ENCODE data around the gene VPS39. TPM values are rescaled to one million over a fixed set of nuclear protein-coding genes. Genes with fewer than 3 reads are reported as not detected.

VPS39 gene
- total and polyA plus RNA-seq, 9 of the 15 experiments (the other 6 are each of a cell fraction or from before 2014, with no cell fraction given): 3.2 to 37.3 (median 21.8) TPM

GRCh38 chr15:42140383-42141070, 67.6 kb downstream of the VPS39 start:
- H3K9me1 ChIP-seq (ENCODE audit: control insufficient read depth, insufficient read depth, low read length): no peaks in the 10 kb centered on the region
- FAIRE-seq (no peak), DNase-seq (ENCODE audit: extremely low read depth in 1 of 4, low spot score in 3 of 4) (no peak), ATAC-seq (no peak)
- ChIA-PET POLR2A (no interaction called here), CTCF (ENCODE audit: low intra/inter-chr PET ratio) (interaction anchor here (0.6 kb wide), 1 partner anchor 55 kb away, joined by 4 read pairs; no protein-coding TSS in a partner anchor)
- no peak overlapping the region for H3K27ac ChIP-seq (ENCODE audit: extremely low read depth, low read depth, low read length)
- H4K20me1 ChIP-seq (replicated peaks; ENCODE audit: control insufficient read depth, insufficient read depth, low read length): no peaks in the 10 kb centered on the region
- no peaks in the 10 kb centered on the region for H3K9me3 ChIP-seq (replicated peaks; ENCODE audit: control insufficient read depth, insufficient read depth, low read depth, low read length)
- TF ChIP-seq ZNF766 (CRISPR knock-in tag; conservative IDR thresholded peaks at IDR 0.05): peak; percentile 83
- TF ChIP-seq, protein P1, sequence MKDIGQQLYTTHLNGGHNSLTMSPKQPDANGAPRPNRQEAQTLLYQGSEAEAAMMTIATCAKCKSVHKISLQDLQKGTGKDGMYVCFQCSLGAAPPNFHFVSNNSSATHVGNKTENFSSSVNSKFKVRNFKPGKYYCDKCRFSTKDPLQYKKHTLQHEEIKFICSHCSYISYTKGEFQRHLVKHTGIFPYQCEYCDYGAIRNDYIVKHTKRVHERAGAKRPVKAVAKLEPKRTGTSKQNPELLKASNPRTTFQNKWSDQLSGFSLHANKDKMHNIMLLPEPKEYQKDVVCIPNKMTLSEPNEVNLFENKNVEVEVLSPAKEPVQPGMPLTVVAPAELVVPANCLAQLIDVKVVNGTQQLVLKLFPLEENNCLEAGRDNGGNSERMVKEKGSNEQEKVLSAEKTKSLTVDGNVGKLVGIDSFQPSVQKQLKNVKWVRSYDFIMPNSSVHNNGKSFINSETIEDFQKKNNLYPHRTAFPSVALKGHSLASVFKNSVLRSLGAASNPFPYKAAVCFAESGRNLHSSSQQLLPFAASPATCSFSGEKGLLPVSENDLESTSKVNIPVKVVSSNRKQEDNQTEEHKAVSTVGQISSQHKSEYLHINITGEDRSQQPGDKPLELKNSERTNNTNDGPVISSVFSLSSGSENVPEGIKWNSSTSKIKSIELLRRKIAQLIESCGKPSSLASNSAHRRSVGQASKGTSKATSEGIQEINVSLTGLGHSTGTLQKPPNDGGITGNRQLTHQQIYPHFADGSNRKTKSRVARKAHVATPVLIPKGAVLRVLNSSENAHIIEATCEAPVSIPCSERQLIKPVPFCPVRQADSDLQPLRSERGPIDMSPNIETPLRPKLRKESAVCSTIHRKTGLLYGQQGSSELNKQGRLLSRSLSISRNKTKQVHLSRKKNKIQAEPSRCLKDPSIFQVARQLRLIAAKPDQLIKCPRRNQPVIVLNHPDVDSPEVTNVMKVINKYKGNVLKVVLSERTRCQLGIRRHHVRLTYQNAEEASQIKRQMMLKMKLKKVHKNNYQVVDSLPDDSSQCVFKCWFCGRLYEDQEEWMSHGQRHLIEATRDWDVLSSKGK (CRISPR knock-in tag; IDR thresholded peaks at IDR 0.05): no peak
- TF ChIP-seq MAFF (IDR thresholded peaks at IDR 0.05; ENCODE audit: low read length): no peak
- no peak for TF ChIP-seq RBM15 (IDR thresholded peaks at IDR 0.05; ENCODE audit: insufficient read depth, low read length)
- no peaks in the 10 kb centered on the region for H3K79me2 ChIP-seq (ENCODE audit: control insufficient read depth, insufficient read depth, low read length)
- no peak overlapping the region for H3K9ac ChIP-seq (ENCODE audit: insufficient read depth in 1 of 2, low read depth in 2 of 2, low read length in 2 of 2)
- intact Hi-C loops (cut with micrococcal nuclease): no loop called here
- 2% methylated on average over 8 of the region's 8 CpGs for WGBS (ENCODE audit: insufficient coverage, low coverage, missing lambda C conversion rate)
- no peak overlapping the region for H3K4me3 ChIP-seq
- peaks cover 17 to 56% of the 10 kb centered on the region in 2 experiments; a peak in 4 of 5 replicates for H3K27me3 ChIP-seq (ENCODE audit: control insufficient read depth in 2 of 2, insufficient read depth in 2 of 2, low read length in 2 of 2)
- in situ Hi-C loops (cut with MboI): loop anchor here (10.0 kb wide), 1 partner anchor 244 kb away; no protein-coding TSS in a partner anchor
- BruUV-seq (replicated peaks): no TSS peak
- H2AFZ ChIP-seq (ENCODE audit: low read depth, low read length): no peak overlapping the region
- H3K4me2 ChIP-seq (ENCODE audit: insufficient read depth, low read length): no peak overlapping the region
- H3K4me1 ChIP-seq (replicated peaks in 1 of 2; ENCODE audit: control insufficient read depth in 2 of 2, insufficient read depth in 2 of 2, low read length in 2 of 2): peaks cover 5 to 8% of the 10 kb centered on the region in 2 experiments; a peak in 3 of 5 replicates
- no peaks in the 10 kb centered on the region for H3K36me3 ChIP-seq (ENCODE audit: control insufficient read depth, insufficient read depth, low read length)

All from K562 (cell line).